GM19099 (cell line): ENCODE measurements around the gene COL25A1.

Source experiments
- POLR2A ChIP-seq: IDR thresholded peaks from 3 replicates; pipeline ENCODE4 v1.6.1; 2011; ENCODE audit warnings: low read depth; ENCODE audit not compliant: insufficient read length; ENCODE audit errors: extremely low read depth

COL25A1 gene

GRCh38 chr4:109302361-109303139 is at the start of gene COL25A1:
Gene COL25A1, minus strand, starts transcription at chr4:109302658.
- TF ChIP-seq POLR2A, result no peak

DNA sequence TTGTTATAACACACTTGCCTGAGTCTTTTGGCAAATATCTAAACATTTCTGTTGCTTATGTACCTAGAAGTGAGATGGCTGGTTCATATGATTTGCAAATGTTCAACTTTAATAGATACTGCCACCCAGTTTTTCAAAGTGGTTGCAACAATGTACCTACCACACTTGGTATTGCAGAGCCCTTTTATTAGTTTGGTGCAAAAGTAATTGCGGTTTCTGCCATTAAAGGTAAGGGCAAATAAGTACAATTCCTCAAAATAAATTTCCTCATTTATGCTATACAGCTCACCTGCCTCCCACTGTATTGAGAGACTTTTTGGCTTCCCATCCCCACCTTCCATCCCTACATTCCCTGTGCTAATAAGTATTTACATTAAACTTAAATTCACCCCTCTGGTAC is 47.7 kb upstream of the COL25A1 start:
- no peak for TF ChIP-seq POLR2A

DNA sequence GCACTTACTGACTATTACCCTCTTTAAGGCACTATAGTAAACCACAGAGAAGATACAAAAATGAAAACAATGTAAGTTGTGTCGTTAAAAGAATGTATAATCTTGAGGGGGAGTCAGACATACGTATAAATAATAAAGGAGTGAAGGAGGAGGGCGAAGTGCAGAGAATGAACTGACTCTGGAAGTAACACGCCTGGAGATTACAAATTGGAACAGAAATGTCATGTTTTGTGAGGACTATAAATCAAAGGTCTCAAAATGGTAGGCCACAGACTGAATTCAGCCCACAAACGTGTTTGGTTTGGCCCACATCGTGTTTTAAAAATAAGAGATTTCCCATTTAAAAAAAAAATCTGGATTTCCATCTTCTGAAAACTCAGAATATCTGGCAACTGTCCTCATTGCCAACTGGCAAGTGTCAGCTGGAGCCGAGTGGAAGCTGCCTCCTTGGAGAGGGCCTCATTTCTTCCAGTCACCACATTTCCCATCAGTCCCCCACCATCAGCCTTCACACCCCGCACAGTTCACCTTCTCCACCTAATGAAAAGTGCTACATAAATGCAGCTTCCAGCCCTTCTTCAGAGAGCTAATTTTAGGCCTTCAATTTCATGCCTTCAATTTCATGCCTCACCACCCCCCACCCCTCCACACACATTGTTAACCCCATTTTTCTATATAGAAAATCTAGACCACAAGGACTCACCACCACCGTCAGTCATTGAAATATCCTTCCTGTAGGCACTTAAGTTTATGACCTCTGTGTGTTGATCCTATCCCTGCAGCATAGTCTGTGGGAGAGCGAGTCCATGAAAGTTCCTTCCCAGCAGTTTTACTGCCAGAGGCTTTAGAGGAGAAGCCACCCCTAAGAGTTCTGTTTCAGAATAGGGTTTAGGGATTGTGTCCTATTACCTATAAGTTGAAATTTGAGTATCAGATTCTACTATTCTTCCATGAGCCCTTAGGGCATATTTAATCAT is 32.0 kb upstream of the COL25A1 start:
- no peak for TF ChIP-seq POLR2A

- TF ChIP-seq POLR2A, result no peak
Measured at GRCh38 chr4:109332926-109333464, 30.5 kb upstream of the COL25A1 start.

DNA sequence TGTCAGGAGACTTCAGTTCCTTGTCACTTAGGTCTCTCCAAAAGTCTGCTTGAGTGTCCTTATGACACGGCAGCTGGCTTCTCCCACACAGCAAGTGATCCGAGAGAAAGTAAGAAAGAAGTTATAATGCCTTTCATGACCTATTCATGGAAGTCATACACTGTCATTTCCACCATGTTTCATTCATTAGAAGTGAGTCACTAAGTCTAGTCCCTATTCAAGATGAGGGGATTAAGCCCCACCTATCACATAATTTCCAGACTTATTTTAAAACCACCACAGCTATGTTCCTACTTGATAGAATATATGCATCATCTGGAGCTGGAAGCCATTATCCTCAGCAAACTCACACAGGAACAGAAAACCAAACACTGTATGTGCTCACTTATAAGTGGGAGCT is 25.2 kb upstream of the COL25A1 start:
- no peak for TF ChIP-seq POLR2A

DNA sequence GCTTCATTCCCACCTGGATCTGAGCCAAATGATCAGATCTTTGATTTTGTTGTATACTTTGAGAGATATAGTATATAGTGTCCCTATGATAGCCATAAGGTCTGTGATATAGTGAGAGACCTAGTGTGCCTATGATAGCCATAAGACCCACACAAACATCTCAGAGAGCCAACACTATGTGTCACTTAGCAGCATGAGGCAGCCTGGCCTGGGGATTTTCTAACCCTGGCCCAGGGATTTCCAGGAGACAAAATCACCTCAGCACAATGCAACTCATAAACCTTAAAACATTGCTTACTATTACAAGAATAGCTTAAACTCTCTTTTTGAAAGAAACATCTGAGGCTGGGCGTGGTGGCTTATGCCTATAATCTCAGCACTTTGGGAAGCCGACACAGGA is 23.2 kb upstream of the COL25A1 start:
- no peak for TF ChIP-seq POLR2A

GRCh38 chr4:109323348-109323747 is 20.9 kb upstream of the COL25A1 start:
- no peak for TF ChIP-seq POLR2A

DNA sequence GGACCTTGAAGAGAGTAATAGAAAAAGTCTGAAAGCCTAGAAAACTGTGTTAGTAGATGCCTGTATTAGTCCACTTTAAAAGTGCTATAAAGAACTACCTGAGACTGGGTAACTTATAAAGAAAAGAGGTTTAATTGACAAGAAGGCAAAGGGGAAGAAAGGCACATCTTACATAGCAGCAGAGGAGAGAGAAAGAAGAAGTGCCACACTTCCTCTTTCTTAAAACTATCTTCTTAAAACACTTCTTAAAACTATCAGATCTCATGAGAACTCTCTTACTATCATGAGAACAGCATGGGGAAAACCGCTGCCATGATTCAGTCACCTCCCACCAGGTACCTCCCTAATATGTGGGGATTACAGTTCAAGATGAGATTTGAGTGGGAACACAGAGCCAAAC is 18.8 kb upstream of the COL25A1 start:
- no peak for TF ChIP-seq POLR2A

DNA sequence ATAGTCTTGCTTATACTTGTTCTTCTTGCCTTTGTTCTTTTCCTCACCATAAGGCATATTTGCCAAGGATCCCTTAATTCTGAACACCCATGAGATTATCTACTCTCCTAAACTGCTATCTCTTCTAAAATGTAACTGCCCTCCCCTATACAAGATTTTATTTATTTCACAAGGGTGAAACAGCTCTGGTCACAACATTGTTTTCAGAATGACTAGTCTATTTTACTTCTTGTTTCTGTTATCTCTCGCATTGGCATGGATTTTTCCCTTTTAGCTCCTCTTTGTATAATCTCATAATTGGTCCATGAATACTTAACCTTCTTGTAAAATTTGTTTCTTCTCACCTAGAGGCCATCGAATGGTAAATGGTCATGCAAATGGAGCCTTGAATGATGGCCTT is 17.2 kb upstream of the COL25A1 start:
- TF ChIP-seq POLR2A, result no peak

DNA sequence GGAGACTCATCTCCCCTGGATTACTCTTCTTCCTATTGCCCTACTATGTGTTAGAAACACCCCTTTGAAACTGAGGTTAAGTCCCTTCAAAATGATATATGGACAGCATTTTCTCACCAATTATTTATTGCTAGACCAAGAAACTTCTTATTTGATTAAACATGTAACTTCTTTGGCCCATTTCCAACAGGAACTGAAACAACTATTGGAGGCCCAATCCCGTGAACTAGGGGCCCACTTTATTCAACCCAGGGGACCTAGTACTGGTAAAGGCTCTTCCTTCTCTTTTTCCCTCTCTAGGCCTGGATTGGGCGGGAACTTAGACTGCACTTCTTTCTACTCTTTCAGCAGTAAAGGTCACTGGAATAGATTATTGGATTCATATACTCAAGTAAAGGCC is 16.7 kb upstream of the COL25A1 start:
- TF ChIP-seq POLR2A, result no peak

GRCh38 chr4:109315818-109316217 is 13.4 kb upstream of the COL25A1 start:
- no peak for TF ChIP-seq POLR2A

- no peak for TF ChIP-seq POLR2A
Measured at GRCh38 chr4:109315341-109315740, 12.9 kb upstream of the COL25A1 start.

GRCh38 chr4:109313168-109314133 is 11.0 kb upstream of the COL25A1 start:
- no peak for TF ChIP-seq POLR2A

DNA sequence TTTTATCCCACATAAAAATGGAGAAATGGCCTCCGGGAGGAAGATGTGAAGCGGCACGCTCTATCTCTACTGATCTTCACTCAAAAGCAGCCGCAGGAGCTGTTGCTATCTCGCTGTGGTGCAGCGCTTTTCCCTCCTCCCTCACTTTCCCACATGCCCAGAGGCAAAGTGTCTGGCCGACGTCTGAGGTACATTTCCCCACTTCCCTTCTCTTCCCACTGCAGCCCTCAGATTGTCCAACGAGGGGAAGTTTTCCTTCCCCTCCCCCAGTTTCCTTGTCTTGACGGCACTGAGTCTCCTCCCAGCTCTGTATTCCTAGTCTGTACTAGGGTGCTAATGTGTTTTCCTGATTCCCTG is 660 bp upstream of the COL25A1 start:
- TF ChIP-seq POLR2A, result no peak
